ENCODE data around the gene KRTAP1-5. TPM values are rescaled to one million over a fixed set of nuclear protein-coding genes. Genes with fewer than 3 reads are reported as not detected.

KRTAP1-5 gene
- total and polyA plus RNA-seq, 11 donors: not detected

- intact Hi-C loops (cut with DNase I): no loop called here
Observed at GRCh38 chr17:40997361-40997760, 29.6 kb downstream of the KRTAP1-5 start.

GRCh38 chr17:40996829-40997228 lies 30.2 kb downstream of the KRTAP1-5 start:
- Histone ChIP-seq H3K27me3 (peaks cover 0 to 46% (median 12%) of the 10 kb centered on the region in 9 donors), H3K4me1 (no peaks in the 10 kb centered on the region), H3K27ac (no peak overlapping the region), H3K9me3 (no peaks in the 10 kb centered on the region), H3K4me3 (no peak overlapping the region), H3K36me3 (no peaks in the 10 kb centered on the region)
- 79 to 87% (median 84%) methylated on average over 4 of the region's 4 CpGs for WGBS, 4 donors
- no peak for DNase-seq
- no peak for ATAC-seq
- intact Hi-C loops (cut with DNase I): no loop called here
- TF ChIP-seq CTCF (IDR thresholded peaks at IDR 0.05) (no peak), POLR2A (IDR thresholded peaks at IDR 0.05) (no peak)

More at GRCh38 chr17:40997361-40997760, 29.6 kb downstream of the KRTAP1-5 start:
- DNase-seq: no peak
- Histone ChIP-seq H3K27ac (no peak overlapping the region), H3K27me3 (peaks cover 0 to 46% (median 12%) of the 10 kb centered on the region in 9 donors), H3K4me3 (no peak overlapping the region), H3K4me1 (no peaks in the 10 kb centered on the region), H3K36me3 (no peaks in the 10 kb centered on the region), H3K9me3 (no peaks in the 10 kb centered on the region)
- TF ChIP-seq CTCF (IDR thresholded peaks at IDR 0.05): no peak
- no peak for TF ChIP-seq POLR2A (IDR thresholded peaks at IDR 0.05)
- no peak for ATAC-seq
- WGBS, 4 donors: 74 to 80% (median 77%) methylated on average over 2 of the region's 2 CpGs

- peaks cover 0 to 48% (median 12%) of the 10 kb centered on the region in 9 donors for H3K27me3 ChIP-seq
- no peak for DNase-seq
- WGBS, 4 donors: 52 to 82% (median 59%) methylated on average over 1 of the region's 1 CpG
Observed at GRCh38 chr17:40995116-40995515, 31.9 kb downstream of the KRTAP1-5 start.

GRCh38 chr17:40993839-40994238 lies 33.2 kb downstream of the KRTAP1-5 start, which contains the start of gene KRTAP3-3:
TSS of gene KRTAP3-3 (minus strand) at chr17:40994164. CDS start at chr17:40994097, 67 bp downstream.
- Histone ChIP-seq H3K9me3 (peaks cover 0 to 3% (median 0%) of the 10 kb centered on the region in 12 donors), H3K4me1 (no peaks in the 10 kb centered on the region), H3K27me3 (peaks cover 0 to 48% (median 12%) of the 10 kb centered on the region in 9 donors), H3K36me3 (no peaks in the 10 kb centered on the region), H3K4me3 (no peak within 1 kb of the TSS), H3K27ac (no peak within 1 kb of the TSS)
- intact Hi-C loops (cut with DNase I): no loop called here
- ATAC-seq: no peak
- TF ChIP-seq CTCF (IDR thresholded peaks at IDR 0.05) (no peak), POLR2A (IDR thresholded peaks at IDR 0.05) (no peak)
- WGBS, 4 donors: 27 to 43% (median 35%) methylated on average over 3 to 4 of the region's 4 CpGs
- DNase-seq: no peak

More at GRCh38 chr17:40995116-40995515, 31.9 kb downstream of the KRTAP1-5 start:
- H3K36me3 ChIP-seq: no peaks in the 10 kb centered on the region
- no peak for TF ChIP-seq CTCF (IDR thresholded peaks at IDR 0.05)
- no peak for TF ChIP-seq POLR2A (IDR thresholded peaks at IDR 0.05)
- H3K4me3 ChIP-seq: no peak overlapping the region
- no peak for ATAC-seq
- H3K4me1 ChIP-seq: no peaks in the 10 kb centered on the region
- H3K9me3 ChIP-seq: peaks cover 0 to 3% (median 0%) of the 10 kb centered on the region in 12 donors
- intact Hi-C loops (cut with DNase I): no loop called here
- no peak overlapping the region for H3K27ac ChIP-seq

All from heart left ventricle (tissue), 16 donors.